H1 (cell line): ENCODE results near the gene FHIT. TPM values are rescaled to one million over a fixed set of nuclear protein-coding genes. Genes with fewer than 3 reads are reported as not detected.

Source experiments
- CTCF ChIA-PET: fragments of 300-600 bp; sonication (Branson Sonifier 250); formaldehyde crosslinking; loops from one replicate; lab custom pipeline; 2021; ENCODE audit not compliant: partially characterized antibody; lab: Charles Lee
- POLR2A ChIA-PET: fragments of 300-600 bp; sonication (Branson Sonifier 250); formaldehyde crosslinking; loops from one replicate; lab custom pipeline; 2021; ENCODE audit warnings: inconsistent platforms; ENCODE audit not compliant: partially characterized antibody; lab: Charles Lee
- DNase-seq, 2 experiments: peaks; one replicate each; pipeline versions ENCODE4 v3.0.0 to v3.0.0-alpha.2; 2010 to 2022; ENCODE audit warnings: low spot score in 2 of 2, low read depth in 1 of 2, mixed read lengths in 1 of 2
- FAIRE-seq: peaks from 2 replicates; lab custom pipeline; 2011; peaks lifted over from hg19 to GRCh38; lab: Jason Lieb, UNC
- H2AFZ ChIP-seq: 2 replicates; pipeline ENCODE4 v1.8.1; 2012; ENCODE audit warnings: low read length, inconsistent platforms
- H2AK5ac ChIP-seq: 2 replicates; pipeline ENCODE4 v1.6.1; 2013; ENCODE audit warnings: low read depth, low read length
- H2BK120ac ChIP-seq: replicated peaks from 2 replicates; pipeline ENCODE3; 2013; ENCODE audit warnings: low read depth, low read length, inconsistent platforms
- H2BK12ac ChIP-seq: 2 replicates; pipeline ENCODE4 v1.6.1; 2013; ENCODE audit warnings: low read depth, low read length
- H2BK15ac ChIP-seq: 2 replicates; pipeline ENCODE4 v1.6.1; 2013; ENCODE audit warnings: low read length
- H2BK20ac ChIP-seq: 2 replicates; pipeline ENCODE4 v1.6.1; 2013; ENCODE audit warnings: low read length
- H2BK5ac ChIP-seq: 2 replicates; pipeline ENCODE4 v1.6.1; 2013; ENCODE audit warnings: low read depth, low read length
- H3K14ac ChIP-seq: 2 replicates; pipeline ENCODE4 v1.6.1; 2013; ENCODE audit warnings: inconsistent platforms; ENCODE audit not compliant: insufficient read length
- H3K18ac ChIP-seq: 2 replicates; pipeline ENCODE4 v1.6.1; 2013; ENCODE audit warnings: low read length; ENCODE audit errors: extremely low read depth
- H3K23ac ChIP-seq: 2 replicates; pipeline ENCODE4 v1.6.1; 2013; ENCODE audit warnings: inconsistent platforms; ENCODE audit not compliant: insufficient read length
- H3K23me2 ChIP-seq: 2 replicates; pipeline ENCODE4 v1.6.1; 2013; ENCODE audit warnings: low read depth, low read length
- H3K27ac ChIP-seq: 2 replicates; pipeline ENCODE4 v1.6.1; 2011; ENCODE audit warnings: low read depth, low read length, inconsistent platforms
- H3K27me3 ChIP-seq, 4 experiments: replicated peaks in 1 of 4; 1 replicate in 1 of 4; 2 replicates in 3 of 4; pipeline versions ENCODE4 v1.6.1 to v1.8.1; 2011 to 2013; ENCODE audit warnings: low read length in 3 of 4, mild to moderate bottlenecking in 3 of 4, inconsistent platforms in 2 of 4, mixed read lengths in 2 of 4, moderate library complexity in 1 of 4; ENCODE audit not compliant: control insufficient read depth in 3 of 4, insufficient read depth in 3 of 4; ENCODE audit errors: extremely low read depth in 1 of 4
- H3K36me3 ChIP-seq, 4 experiments: 2 replicates each; pipeline versions ENCODE4 v1.6.1 to v1.8.1; 2011 to 2013; ENCODE audit warnings: mild to moderate bottlenecking in 4 of 4, low read length in 3 of 4, moderate library complexity in 2 of 4, control low read depth in 1 of 4, inconsistent platforms in 1 of 4; ENCODE audit not compliant: insufficient read depth in 4 of 4, control insufficient read depth in 2 of 4
- H3K4ac ChIP-seq: replicated peaks from 2 replicates; pipeline ENCODE3; 2013; ENCODE audit warnings: low read length, low read depth, mixed read lengths, inconsistent platforms; ENCODE audit not compliant: insufficient read length
- H3K4me1 ChIP-seq, 4 experiments: replicated peaks in 1 of 4; 1 replicate in 1 of 4; 2 replicates in 3 of 4; pipeline versions ENCODE4 v1.6.1 to v1.8.1; 2011 to 2013; ENCODE audit warnings: low read length in 3 of 4, inconsistent platforms in 2 of 4, mixed read lengths in 1 of 4; ENCODE audit not compliant: insufficient read depth in 4 of 4, control insufficient read depth in 3 of 4
- H3K4me2 ChIP-seq, 2 experiments: 2 replicates each; pipeline versions ENCODE4 v1.6.1 to v1.8.1; 2011 to 2013; ENCODE audit warnings: low read depth in 2 of 2, low read length in 2 of 2, control low read depth in 1 of 2, inconsistent platforms in 1 of 2, mild to moderate bottlenecking in 1 of 2; ENCODE audit not compliant: insufficient read depth in 1 of 2
- H3K4me3 ChIP-seq, 4 experiments: fragments of 200-600, 300-600 bp in 1 of 4; sonication (generic), shearing (Covaris generic), sonication (Bioruptor Twin) in 1 of 4; 2 replicates each; pipeline versions ENCODE4 v1.5.1 to v1.8.1; 2011 to 2016; ENCODE audit warnings: low read length in 4 of 4, low read depth in 3 of 4, control low read depth in 2 of 4, inconsistent platforms in 2 of 4, mild to moderate bottlenecking in 2 of 4, mixed read lengths in 1 of 4, moderate library complexity in 1 of 4; ENCODE audit not compliant: insufficient read depth in 2 of 4; ENCODE audit errors: extremely low read depth in 1 of 4
- H3K56ac ChIP-seq: replicated peaks from 2 replicates; pipeline ENCODE3; 2013; ENCODE audit warnings: low read depth, mild to moderate bottlenecking, mixed read lengths, low read length, inconsistent platforms; ENCODE audit not compliant: insufficient read length
- H3K79me1 ChIP-seq: 2 replicates; pipeline ENCODE4 v1.6.1; 2013; ENCODE audit warnings: low read depth, low read length, control low read depth
- H3K79me2 ChIP-seq, 2 experiments: 2 replicates each; pipeline versions ENCODE4 v1.6.1 to v1.8.1; 2012 to 2013; ENCODE audit warnings: low read length in 2 of 2, mild to moderate bottlenecking in 2 of 2, inconsistent platforms in 1 of 2; ENCODE audit not compliant: insufficient read depth in 2 of 2, control insufficient read depth in 1 of 2
- H3K9ac ChIP-seq, 4 experiments: replicated peaks in 1 of 4; 1 replicate in 1 of 4; 2 replicates in 3 of 4; pipeline versions ENCODE4 v1.6.1 to v1.8.1; 2011 to 2013; ENCODE audit warnings: low read depth in 3 of 4, low read length in 3 of 4, control low read depth in 2 of 4, mild to moderate bottlenecking in 2 of 4, moderate library complexity in 2 of 4, inconsistent platforms in 1 of 4; ENCODE audit errors: extremely low read depth in 1 of 4
- H3K9me3 ChIP-seq, 2 experiments: 2 replicates each; pipeline versions ENCODE4 v1.6.1 to v1.8.1; 2012 to 2013; ENCODE audit warnings: mild to moderate bottlenecking in 2 of 2, moderate library complexity in 2 of 2, control low read depth in 1 of 2, inconsistent platforms in 1 of 2, low read depth in 1 of 2, low read length in 1 of 2, mixed read lengths in 1 of 2; ENCODE audit not compliant: insufficient read depth in 2 of 2
- H4K20me1 ChIP-seq, 2 experiments: replicated peaks in 1 of 2; 2 replicates each; pipeline versions ENCODE3 to v1.8.1; 2011 to 2013; ENCODE audit warnings: inconsistent platforms in 2 of 2, low read length in 2 of 2, mild to moderate bottlenecking in 1 of 2; ENCODE audit not compliant: insufficient read depth in 2 of 2, control insufficient read depth in 1 of 2
- H4K5ac ChIP-seq: 2 replicates; pipeline ENCODE4 v1.6.1; 2013; ENCODE audit warnings: low read length, low read depth, mixed read lengths, inconsistent platforms; ENCODE audit not compliant: insufficient read length
- H4K8ac ChIP-seq: 2 replicates; pipeline ENCODE4 v1.8.0; 2013; ENCODE audit warnings: mild to moderate bottlenecking, moderate library complexity, low read length, inconsistent platforms; ENCODE audit not compliant: insufficient read depth; ENCODE audit errors: extremely low read depth
- H4K91ac ChIP-seq: replicated peaks from 2 replicates; pipeline ENCODE3; 2013; ENCODE audit warnings: low read length, mixed read lengths, inconsistent platforms; ENCODE audit not compliant: insufficient read length
- BRCA1 ChIP-seq: IDR thresholded peaks from 2 replicates; pipeline ENCODE4 v1.6.1; 2012; ENCODE audit warnings: low read depth, low read length, improper control_type of control experiment
- CHD1 ChIP-seq: IDR thresholded peaks from 2 replicates; pipeline ENCODE4 v1.6.1; 2012; ENCODE audit warnings: low read depth, low read length, improper control_type of control experiment
- EP300 ChIP-seq, 2 experiments: IDR thresholded peaks; 1 replicate in 1 of 2; 2 replicates in 1 of 2; pipeline ENCODE4 v1.6.1; 2011 to 2012; ENCODE audit warnings: low read depth in 2 of 2, low read length in 2 of 2, mild to moderate bottlenecking in 2 of 2, borderline replicate concordance in 1 of 2, inconsistent platforms in 1 of 2, moderate library complexity in 1 of 2
- KDM5A ChIP-seq: fragments of 200-600 bp; IDR thresholded peaks from 2 replicates; pipeline ENCODE4 v1.7.1; 2012; ENCODE audit warnings: mild to moderate bottlenecking, low read length, inconsistent platforms, mixed read lengths
- POU5F1 ChIP-seq: IDR thresholded peaks from 2 replicates; pipeline ENCODE4 v1.6.1; 2011; ENCODE audit warnings: low read depth, mild to moderate bottlenecking, low read length, moderate library complexity
- RBBP5 ChIP-seq: IDR thresholded peaks from 2 replicates; pipeline ENCODE4 v1.7.1; 2012; ENCODE audit warnings: low read depth, mild to moderate bottlenecking, inconsistent platforms, low read length, moderate library complexity, borderline replicate concordance
- SP2 ChIP-seq: IDR thresholded peaks from 2 replicates; pipeline ENCODE4 v1.6.1; 2012; ENCODE audit warnings: mild to moderate bottlenecking, low read length, inconsistent platforms
- TBP ChIP-seq: IDR thresholded peaks from 2 replicates; pipeline ENCODE4 v1.6.1; 2011; ENCODE audit warnings: low read depth, low read length, improper control_type of control experiment
- ZNF274 ChIP-seq: IDR thresholded peaks from 2 replicates; pipeline ENCODE4 v1.7.0; 2012; ENCODE audit warnings: low read length, borderline replicate concordance; ENCODE audit errors: extremely low read depth
- WGBS, 2 experiments: shearing (Covaris generic) in 1 of 2; methylation state at CpG; one replicate each; pipeline versions ENCODE4 v1.1.6 to v1.1.7; 2013 to 2015; ENCODE audit warnings: low lambda C conversion rate in 2 of 2, mixed read lengths in 2 of 2, inconsistent platforms in 1 of 2, low coverage in 1 of 2, missing lambda C conversion rate in 1 of 2; ENCODE audit not compliant: insufficient replicate concordance in 2 of 2, insufficient coverage in 1 of 2, insufficient read length in 1 of 2; ENCODE audit errors: extremely low coverage in 1 of 2, missing lambda C conversion rate in 1 of 2; 5-methylcytosine and 5-hydroxymethylcytosine counted together
- polyA plus RNA-seq, 7 experiments: library from polyadenylated mRNA; depleted of rRNA in 3 of 7; stranded (reverse) in 5 of 7; unstranded in 2 of 7; fragments of >200 nt in 5 of 7; fragments of 200-250 nt in 2 of 7; gene quantifications; 1 replicate in 5 of 7; 2 replicates in 1 of 7; 4 replicates in 1 of 7; pipeline versions ENCODE4 v1.2.1 to v1.2.3, GENCODE V29; 2011 to 2013; ENCODE audit warnings: missing spikeins in 2 of 7, mixed read lengths in 2 of 7
- total RNA-seq: library from RNA; stranded (reverse); fragmentation: NEBNext Ultra II Directional; extraction: Animal tissue kit (Norgen Biotek cat#: 25700); gene quantifications from 2 replicates; pipeline ENCODE4 v1.2.1, GENCODE V29; 2021
- TF ChIP-seq, protein P1 (sequence below): IDR thresholded peaks from 2 replicates; pipeline ENCODE4 v1.6.1; 2012; ENCODE audit warnings: low read length, inconsistent platforms
- TF ChIP-seq, protein P2 (sequence below): IDR thresholded peaks from 2 replicates; pipeline ENCODE4 v1.6.1; 2012; ENCODE audit warnings: inconsistent platforms

The FHIT gene
- total and polyA plus RNA-seq, 2 of the 8 experiments (the other 6 are each of a cell fraction or from before 2014, with no cell fraction given) = 1.2 to 3.2 TPM

DNA sequence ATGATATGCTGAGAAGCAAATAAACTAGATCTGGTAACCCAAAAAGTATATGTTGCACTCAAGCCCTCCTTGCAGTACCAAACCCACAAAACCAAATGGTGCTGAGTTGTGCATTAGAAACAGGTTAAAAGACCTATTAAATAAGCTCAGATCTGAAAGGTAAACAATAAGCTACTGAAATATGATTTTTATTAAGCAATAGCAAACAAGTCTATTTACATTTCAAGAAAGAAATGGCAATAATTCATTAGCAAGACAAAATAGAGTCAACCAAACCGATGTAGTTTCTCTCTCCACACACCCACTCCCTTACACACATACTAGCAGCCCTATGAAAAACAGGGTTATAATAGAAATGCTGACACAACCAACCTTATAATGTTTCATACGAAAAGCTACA, 760.3 kb downstream of the FHIT start:
- CTCF ChIA-PET = no interaction called here
- Histone ChIP-seq H3K9me3 (no peaks in the 10 kb centered on the region), H4K8ac (no peak overlapping the region), H3K79me1 (no peaks in the 10 kb centered on the region), H3K14ac (no peak overlapping the region), H4K91ac (no peak overlapping the region), H2BK12ac (no peak overlapping the region), H4K20me1 (no peaks in the 10 kb centered on the region), H3K4ac (no peak overlapping the region), H3K4me1 (no peaks in the 10 kb centered on the region), H3K4me2 (no peak overlapping the region), H2BK120ac (no peak overlapping the region), H2AK5ac (no peak overlapping the region), H3K56ac (no peak overlapping the region), H3K27me3 (no peaks in the 10 kb centered on the region), H3K4me3 (no peak overlapping the region), H3K79me2 (no peaks in the 10 kb centered on the region), H3K27ac (no peak overlapping the region), H2AFZ (no peak overlapping the region), H3K18ac (no peak overlapping the region), H2BK15ac (no peak overlapping the region), H3K23ac (no peak overlapping the region), H2BK20ac (no peak overlapping the region), H3K9ac (no peak overlapping the region), H3K23me2 (no peaks in the 10 kb centered on the region), H2BK5ac (no peak overlapping the region), H3K36me3 (no peaks in the 10 kb centered on the region), H4K5ac (no peak overlapping the region)
- 85% methylated on average over 2 of the region's 2 CpGs; no CpG with 5 or more reads in 1 of the 2 experiments for WGBS, 2 experiments
- FAIRE-seq (no peak), DNase-seq (no peak)
- POLR2A ChIA-PET = no interaction called here
- TF ChIP-seq BRCA1 (no peak), EP300 (IDR thresholded peaks at IDR 0.05; ENCODE audit: borderline replicate concordance in 1 of 2, low read depth in 2 of 2, low read length in 2 of 2) (no peak), ZNF274 (no peak), POU5F1 (no peak), CHD1 (no peak), KDM5A (no peak), SP2 (no peak), RBBP5 (no peak), TBP (no peak)
- TF ChIP-seq, protein P1, sequence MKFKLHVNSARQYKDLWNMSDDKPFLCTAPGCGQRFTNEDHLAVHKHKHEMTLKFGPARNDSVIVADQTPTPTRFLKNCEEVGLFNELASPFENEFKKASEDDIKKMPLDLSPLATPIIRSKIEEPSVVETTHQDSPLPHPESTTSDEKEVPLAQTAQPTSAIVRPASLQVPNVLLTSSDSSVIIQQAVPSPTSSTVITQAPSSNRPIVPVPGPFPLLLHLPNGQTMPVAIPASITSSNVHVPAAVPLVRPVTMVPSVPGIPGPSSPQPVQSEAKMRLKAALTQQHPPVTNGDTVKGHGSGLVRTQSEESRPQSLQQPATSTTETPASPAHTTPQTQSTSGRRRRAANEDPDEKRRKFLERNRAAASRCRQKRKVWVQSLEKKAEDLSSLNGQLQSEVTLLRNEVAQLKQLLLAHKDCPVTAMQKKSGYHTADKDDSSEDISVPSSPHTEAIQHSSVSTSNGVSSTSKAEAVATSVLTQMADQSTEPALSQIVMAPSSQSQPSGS = no peak
- TF ChIP-seq, protein P2, sequence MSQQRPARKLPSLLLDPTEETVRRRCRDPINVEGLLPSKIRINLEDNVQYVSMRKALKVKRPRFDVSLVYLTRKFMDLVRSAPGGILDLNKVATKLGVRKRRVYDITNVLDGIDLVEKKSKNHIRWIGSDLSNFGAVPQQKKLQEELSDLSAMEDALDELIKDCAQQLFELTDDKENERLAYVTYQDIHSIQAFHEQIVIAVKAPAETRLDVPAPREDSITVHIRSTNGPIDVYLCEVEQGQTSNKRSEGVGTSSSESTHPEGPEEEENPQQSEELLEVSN = no peak
